PC-9 (cell line): ENCODE measurements around the gene ZNF385A.

Experiments
- EZH2 ChIP-seq: fragments of 200-600 bp; sonication (generic); IDR thresholded peaks from 2 replicates; pipeline ENCODE4 v1.8.0; 2017; ENCODE audit warnings: antibody characterized with exemption, low read depth
- TF ChIP-seq, protein P1 (sequence below): fragments of 200-600 bp; sonication (generic); conservative IDR thresholded peaks from 2 replicates; pipeline ENCODE4 v1.6.1; 2017; ENCODE audit warnings: mixed run types, antibody characterized with exemption, mild to moderate bottlenecking, moderate library complexity

DNA sequence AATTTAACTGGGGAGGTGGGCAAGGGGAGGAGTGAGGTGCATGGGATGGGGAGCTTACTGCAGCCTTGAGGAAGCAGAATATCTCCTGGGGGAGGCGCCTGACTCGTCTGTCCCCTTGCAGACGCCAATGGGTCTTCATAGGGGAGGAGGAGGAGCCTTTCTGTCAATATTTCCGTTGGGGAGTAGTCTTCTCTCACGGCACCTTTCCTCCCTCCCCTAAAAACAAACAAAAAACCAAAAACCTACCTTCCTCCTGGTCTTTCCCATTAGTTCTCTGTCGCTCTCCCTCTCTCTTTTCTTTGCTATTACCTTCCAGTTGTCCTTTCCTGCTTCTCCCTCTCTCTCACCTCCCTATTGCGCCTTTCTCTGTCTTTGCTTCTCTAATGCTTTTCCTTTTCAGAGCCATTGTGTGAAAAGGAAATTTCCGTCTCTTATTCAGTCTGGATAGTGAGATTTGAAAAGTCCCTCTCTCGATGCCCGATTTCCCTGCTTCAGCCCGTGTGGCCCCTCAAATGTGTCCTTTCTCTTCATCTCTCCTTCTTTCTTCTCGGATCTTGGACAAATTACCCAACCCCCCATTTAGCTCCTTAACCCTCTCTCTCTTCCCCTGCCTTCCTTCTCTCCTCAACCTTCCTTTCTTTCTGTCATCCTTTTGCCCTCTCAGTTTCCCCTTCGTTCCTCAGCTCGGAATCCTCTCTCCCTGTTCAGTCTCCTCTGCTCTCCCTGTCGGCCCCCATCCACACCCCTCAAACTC, 26.2 kb downstream of the ZNF385A start:
- TF ChIP-seq, protein P1, sequence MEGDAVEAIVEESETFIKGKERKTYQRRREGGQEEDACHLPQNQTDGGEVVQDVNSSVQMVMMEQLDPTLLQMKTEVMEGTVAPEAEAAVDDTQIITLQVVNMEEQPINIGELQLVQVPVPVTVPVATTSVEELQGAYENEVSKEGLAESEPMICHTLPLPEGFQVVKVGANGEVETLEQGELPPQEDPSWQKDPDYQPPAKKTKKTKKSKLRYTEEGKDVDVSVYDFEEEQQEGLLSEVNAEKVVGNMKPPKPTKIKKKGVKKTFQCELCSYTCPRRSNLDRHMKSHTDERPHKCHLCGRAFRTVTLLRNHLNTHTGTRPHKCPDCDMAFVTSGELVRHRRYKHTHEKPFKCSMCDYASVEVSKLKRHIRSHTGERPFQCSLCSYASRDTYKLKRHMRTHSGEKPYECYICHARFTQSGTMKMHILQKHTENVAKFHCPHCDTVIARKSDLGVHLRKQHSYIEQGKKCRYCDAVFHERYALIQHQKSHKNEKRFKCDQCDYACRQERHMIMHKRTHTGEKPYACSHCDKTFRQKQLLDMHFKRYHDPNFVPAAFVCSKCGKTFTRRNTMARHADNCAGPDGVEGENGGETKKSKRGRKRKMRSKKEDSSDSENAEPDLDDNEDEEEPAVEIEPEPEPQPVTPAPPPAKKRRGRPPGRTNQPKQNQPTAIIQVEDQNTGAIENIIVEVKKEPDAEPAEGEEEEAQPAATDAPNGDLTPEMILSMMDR, result no peak
- no peak for TF ChIP-seq EZH2
